Pulmonary artery endothelial cell (primary cell): ENCODE results near the gene WDR20. TPM values are rescaled to one million over a fixed set of nuclear protein-coding genes. Genes with fewer than 3 reads are reported as not detected.
"Not testable (repeated sequence)": the region's sequence is repeated elsewhere in the genome, so short reads cannot be mapped to it uniquely, and the experiment has no call there.

ENCODE experiments used
- DNase-seq: peaks from one replicate; pipeline ENCODE4 v3.0.0-alpha.2; 2011; ENCODE audit warnings: low read depth, low spot score
- total RNA-seq: library from RNA; depleted of rRNA; stranded (reverse); fragments of >200 nt; gene quantifications from 2 replicates; pipeline ENCODE4 v1.2.3, GENCODE V29; 2014

Gene WDR20
- total RNA-seq, 1 donor from 2014 or later = 16.4 TPM

- no peak for DNase-seq
Observed at GRCh38 chr14:102171173-102172020, 31.7 kb downstream of the WDR20 start.

DNA sequence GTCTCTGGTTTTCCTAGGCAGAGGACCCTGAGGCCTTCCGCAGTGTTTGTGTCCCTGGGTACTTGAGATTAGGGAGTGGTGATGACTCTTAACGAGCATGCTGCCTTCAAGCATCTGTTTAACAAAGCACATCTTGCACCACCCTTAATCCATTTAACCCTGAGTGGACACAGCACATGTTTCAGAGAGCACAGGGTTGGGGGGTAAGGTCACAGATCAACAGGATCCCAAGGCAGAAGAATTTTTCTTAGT is 32.2 kb downstream of the WDR20 start:
- DNase-seq = not testable (repeated sequence)

DNA sequence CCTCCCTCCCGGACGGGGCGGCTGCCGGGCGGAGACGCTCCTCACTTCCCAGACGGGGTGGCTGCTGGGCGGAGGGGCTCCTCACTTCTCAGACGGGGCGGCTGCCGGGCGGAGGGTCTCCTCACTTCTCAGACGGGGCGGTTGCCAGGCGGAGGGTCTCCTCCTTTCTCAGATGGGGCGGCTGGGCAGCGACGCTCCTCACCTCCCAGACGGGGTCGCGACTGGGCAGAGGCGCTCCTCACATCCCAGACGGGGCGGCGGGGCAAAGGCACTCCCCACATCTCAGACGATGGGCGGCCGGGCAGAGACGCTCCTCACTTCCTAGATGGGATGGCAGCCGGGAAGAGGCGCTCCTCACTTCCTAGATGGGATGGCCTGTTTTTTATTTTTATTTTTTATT is 33.0 kb downstream of the WDR20 start:
- DNase-seq = not testable (repeated sequence)

DNA sequence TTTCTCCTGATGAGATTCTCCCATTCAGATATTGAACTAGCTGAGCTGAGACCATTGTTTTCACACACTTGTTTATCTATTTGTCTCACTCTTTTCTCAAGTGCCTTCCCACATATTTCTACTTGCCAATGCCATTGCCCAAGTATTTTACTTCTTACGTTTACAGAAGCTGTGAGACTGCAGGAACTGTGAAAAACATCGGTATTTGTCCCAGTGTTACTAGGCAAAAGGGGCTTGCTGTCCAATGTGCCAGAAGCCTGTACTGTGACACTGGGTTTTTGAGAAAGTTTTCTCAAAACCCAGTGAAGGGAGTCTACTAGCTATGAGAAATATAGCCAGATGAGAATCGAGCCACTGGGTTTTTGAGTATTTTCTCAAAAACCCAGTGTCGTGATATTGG is 37.5 kb downstream of the WDR20 start:
- no peak for DNase-seq

DNA sequence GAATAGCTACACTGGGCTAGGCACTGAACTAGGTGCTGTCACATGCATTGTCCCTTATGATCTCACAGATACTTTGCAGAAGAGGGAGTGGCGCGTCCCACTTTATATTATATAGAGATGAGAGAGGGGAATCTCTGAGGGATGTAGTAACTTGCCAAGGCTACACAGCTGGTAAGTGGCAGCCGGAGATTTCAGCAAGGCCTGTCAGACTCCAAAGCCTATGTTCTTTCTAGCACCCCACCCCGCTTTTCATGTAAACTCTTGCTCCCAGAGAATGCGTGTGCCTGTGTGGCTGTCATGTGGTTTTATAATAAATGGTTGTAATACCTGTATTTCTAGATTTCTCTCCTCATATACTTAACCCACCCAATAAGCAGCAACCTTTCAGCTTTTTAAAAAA is 39.1 kb downstream of the WDR20 start:
- no peak for DNase-seq

GRCh38 chr14:102180248-102180998 is 40.7 kb downstream of the WDR20 start:
- no peak for DNase-seq

- DNase-seq = no peak
Observed at GRCh38 chr14:102181187-102181586, 41.5 kb downstream of the WDR20 start.

DNA sequence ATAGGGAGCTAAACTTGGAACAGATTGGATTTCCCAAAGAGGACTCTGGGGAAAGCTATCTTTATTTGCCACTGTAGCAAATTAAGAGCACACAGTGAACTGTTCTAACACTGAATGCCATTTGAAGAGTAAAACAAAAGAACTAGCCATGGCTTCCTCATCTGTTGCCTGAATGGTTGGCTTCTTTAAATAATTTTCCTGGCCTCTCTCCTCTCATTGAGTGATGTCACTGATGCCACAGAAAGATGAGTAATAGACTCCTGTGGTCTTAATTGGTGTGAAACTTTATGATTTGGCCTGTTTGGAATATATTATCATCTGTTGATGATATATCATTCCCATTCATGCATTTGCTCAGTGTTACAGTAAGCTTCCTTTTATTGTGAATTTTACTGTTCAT is 42.5 kb downstream of the WDR20 start:
- no peak for DNase-seq

DNA sequence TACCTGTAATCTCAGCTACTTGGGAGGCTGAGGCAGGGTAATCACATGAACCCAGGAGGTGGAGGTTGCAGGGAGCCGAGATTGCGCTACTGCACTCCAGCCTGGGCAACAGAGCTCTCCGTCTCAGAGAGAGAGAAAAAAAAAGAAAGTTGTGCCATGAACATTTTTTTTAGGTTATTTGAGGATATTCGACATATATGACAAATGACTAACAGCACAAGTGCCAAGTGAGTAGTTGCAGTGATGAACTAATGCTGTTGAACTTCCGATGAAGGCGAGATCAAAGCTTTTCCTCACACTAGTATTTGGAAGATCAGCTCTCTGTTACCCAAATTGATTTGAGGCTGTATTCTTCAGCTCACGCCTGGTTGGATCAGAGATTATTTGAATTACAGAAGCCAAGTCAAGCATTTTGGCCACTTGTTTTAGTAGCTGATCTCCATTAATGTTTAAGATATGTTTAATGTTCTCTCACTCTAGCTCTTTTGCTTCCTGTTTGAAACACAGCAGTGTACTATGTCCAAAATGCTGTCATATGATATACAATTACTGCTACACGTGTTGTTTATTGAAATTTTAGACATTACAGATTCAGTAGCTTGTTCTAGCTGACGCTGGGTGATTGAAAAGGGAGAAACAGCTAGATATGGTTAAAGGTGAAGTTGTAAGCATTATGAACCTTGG is 43.4 kb downstream of the WDR20 start:
- no peak for DNase-seq

GRCh38 chr14:102183886-102184285 is 44.2 kb downstream of the WDR20 start:
- DNase-seq = no peak

- DNase-seq = no peak
Observed at GRCh38 chr14:102184316-102185035, 44.8 kb downstream of the WDR20 start.

GRCh38 chr14:102185360-102185759 is 45.7 kb downstream of the WDR20 start:
- DNase-seq = no peak

- peak; percentile 10 for DNase-seq
Observed at GRCh38 chr14:102187044-102187443, 47.3 kb downstream of the WDR20 start.

DNA sequence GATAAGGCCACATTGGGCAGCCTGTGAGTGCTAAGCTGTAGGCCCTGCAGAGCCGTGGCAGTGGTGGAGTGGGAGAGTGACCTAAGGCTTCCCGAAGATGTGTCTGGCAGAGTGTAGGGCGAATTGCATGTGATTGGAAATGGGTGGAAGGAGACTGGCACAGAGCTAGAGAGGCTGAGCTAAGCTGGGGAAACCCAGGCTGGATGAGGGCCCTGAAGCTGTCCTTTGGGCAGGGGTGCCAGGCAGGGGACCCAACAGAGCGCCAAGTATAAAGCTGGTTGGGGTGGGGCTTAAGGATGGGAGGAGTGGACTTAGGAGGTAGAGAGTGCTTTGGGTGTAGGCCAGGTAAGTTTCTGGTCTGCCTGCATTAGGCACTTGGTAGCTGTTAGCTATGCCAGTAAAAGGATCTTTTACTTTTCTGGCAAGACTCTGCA is 47.9 kb downstream of the WDR20 start:
- DNase-seq = no peak

DNA sequence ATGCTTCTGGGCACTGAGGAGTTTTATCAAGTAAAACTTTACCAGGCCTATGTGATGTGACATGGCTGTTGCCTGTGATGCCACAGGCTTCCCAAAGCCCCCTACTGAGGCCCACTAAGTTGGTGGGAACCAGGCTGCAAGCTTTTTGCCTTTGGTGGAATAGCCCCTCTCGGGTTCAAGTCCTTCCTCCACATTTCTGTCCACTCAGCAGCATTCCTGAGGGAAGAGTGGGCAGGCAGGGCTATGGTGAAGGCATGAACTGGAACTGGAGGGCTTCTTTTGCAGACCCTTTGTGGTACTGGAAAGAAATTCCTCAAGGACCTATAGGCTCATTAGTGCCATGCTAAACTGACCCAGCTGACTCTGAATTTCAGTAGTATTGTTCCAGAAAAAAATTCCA is 48.5 kb downstream of the WDR20 start:
- DNase-seq = no peak

DNA sequence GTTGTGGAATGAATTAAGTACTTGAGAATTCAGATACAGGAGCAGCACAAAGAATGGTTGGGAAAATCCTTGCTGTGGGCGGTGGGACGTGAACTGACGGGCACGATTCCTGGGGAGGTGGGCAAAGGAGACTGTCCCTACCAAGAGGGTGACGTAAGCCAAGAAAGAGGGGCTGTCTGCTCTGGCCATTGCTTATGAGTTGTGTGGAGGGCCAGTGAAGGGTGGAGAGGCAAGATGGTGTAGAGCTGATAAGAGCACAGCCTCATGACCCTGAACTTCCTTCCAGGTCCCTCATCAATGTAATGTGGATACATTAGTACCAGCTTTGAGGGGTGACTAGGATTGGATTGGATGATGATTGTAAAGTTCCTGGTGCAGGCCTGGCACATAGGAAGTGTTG is 50.2 kb downstream of the WDR20 start:
- DNase-seq = no peak

DNA sequence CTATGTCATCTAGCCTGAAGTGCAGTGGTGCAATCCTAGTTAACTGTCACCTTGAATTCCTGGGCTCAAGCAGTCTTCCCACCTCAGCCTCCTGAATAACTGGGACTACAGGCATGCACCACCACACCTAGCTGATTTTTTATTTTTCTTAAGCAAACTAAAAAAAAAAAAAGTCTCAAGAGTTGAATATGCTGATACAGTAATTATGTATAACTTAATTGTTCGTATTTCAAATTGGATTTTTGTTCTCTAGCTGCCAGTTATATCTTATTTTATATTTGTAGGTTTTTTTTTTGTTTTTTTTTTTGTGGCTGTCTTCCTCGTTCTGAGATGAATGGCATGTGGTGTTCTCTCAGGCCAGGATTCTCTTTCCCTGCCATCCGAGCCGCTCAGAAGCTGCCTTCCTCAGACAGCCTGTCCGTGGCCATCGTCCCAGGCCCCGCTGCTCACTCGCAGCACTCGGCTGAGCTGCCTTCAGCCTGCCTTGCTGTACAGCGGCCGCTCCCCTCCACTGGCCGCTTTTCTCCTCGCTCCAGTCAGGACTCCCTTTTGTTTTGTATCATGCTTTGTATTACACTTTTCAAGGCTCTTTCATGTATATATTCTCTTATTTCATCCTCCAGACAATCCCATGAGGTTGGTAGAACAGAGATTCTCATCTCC is 53.3 kb downstream of the WDR20 start:
- DNase-seq = no peak

DNA sequence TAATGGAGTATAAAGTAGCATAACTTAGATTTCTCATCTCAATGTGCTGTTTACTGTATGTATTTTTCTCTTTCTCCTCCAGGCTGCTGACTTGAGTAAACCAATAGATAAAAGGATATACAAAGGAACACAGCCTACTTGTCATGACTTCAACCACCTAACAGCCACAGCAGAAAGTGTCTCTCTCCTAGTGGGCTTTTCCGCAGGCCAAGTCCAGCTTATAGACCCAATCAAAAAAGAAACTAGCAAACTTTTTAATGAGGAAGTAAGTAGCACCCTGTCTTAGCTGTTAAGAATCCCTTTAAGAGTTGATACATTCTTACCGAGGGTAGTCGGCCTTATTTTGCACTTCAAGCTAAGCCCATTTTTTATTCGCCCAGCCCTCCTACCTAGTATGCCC is 55.2 kb downstream of the WDR20 start:
- DNase-seq = no peak

DNA sequence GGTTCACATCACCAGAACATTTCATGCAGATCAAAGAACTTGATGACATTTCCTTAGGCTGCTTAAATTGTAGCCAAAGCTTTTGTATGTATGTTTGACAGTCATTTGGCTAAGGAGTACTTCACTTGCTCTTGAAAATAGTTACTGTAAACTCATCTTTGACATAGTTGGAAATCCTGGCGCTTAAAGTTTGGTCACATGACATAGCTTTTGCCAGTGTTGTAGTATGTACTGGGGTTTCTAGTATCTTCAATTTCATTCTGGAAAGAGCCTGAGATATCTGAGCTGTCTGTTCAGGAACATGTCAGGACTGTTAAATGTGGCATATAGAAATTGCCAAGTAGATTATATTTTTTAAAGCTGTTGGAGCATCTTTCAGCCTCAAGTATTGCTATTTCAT is 55.7 kb downstream of the WDR20 start:
- no peak for DNase-seq

- no peak for DNase-seq
Observed at GRCh38 chr14:102196039-102196901, 56.6 kb downstream of the WDR20 start.
